ENCODE measurements around the gene LMF1.

- TF ChIP-seq RAD21 (conservative IDR thresholded peaks at IDR 0.05) (no peak), POLR2AphosphoS5 (IDR thresholded peaks at IDR 0.05) (no peak), SMC3 (conservative IDR thresholded peaks at IDR 0.05; ENCODE audit: poor library complexity) (no peak), EP300 (conservative IDR thresholded peaks at IDR 0.05; ENCODE audit: poor library complexity, severe bottlenecking) (no peak), EZH2 (IDR thresholded peaks at IDR 0.05; ENCODE audit: borderline replicate concordance, insufficient read depth, low read length, poor library complexity, severe bottlenecking) (no peak), REST (IDR thresholded peaks at IDR 0.05; ENCODE audit: borderline replicate concordance) (no peak), TAF1 (IDR thresholded peaks at IDR 0.05; ENCODE audit: low read depth) (no peak), MXI1 (conservative IDR thresholded peaks at IDR 0.05; ENCODE audit: poor library complexity, severe bottlenecking) (no peak)
- TF ChIP-seq, protein P1, sequence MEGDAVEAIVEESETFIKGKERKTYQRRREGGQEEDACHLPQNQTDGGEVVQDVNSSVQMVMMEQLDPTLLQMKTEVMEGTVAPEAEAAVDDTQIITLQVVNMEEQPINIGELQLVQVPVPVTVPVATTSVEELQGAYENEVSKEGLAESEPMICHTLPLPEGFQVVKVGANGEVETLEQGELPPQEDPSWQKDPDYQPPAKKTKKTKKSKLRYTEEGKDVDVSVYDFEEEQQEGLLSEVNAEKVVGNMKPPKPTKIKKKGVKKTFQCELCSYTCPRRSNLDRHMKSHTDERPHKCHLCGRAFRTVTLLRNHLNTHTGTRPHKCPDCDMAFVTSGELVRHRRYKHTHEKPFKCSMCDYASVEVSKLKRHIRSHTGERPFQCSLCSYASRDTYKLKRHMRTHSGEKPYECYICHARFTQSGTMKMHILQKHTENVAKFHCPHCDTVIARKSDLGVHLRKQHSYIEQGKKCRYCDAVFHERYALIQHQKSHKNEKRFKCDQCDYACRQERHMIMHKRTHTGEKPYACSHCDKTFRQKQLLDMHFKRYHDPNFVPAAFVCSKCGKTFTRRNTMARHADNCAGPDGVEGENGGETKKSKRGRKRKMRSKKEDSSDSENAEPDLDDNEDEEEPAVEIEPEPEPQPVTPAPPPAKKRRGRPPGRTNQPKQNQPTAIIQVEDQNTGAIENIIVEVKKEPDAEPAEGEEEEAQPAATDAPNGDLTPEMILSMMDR (IDR thresholded peaks at IDR 0.05; ENCODE audit: poor library complexity, severe bottlenecking): no peak
Observed at GRCh38 chr16:887846-888245, 82.9 kb downstream of the LMF1 start.

Measured in neural cell (in vitro differentiated cells).